ENCODE data around the gene CDH26.
"Not testable (repeated sequence)": the region's sequence is repeated elsewhere in the genome, so short reads cannot be mapped to it uniquely, and the experiment has no call there.

Gene CDH26

GRCh38 chr20:59940129-59940955 is 17.9 kb upstream of the CDH26 start, which contains the start of the genes FAM217B and PPP1R3D:
TSS of gene FAM217B (plus strand) at chr20:59940389. CDS start at chr20:59943944, 3,555 bp downstream.
TSS of gene PPP1R3D (minus strand) at chr20:59940305. CDS start at chr20:59939931, 374 bp downstream.
- FAIRE-seq = peak; percentile 89
- peak; percentile 90 for DNase-seq (ENCODE audit: extremely low spot score, insufficient read length, low read depth)

DNA sequence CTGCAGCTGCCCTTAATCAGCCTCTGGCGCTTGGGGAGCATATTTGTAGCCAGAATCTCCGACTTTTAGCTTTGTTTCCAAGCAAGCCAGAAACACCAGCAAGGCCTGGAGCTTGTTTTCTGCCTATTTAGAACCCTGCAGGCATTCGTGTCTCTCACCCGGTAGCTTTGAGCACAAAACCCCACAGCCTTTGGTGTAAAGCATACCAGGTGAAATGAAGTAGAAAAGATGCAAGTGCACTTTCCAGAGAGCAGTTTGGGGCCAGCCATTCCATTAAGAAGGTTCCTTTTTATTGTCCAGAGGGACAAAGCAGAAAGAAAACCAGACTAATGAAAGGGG is 17.3 kb upstream of the CDH26 start:
- FAIRE-seq = no peak
- no peak for DNase-seq (ENCODE audit: extremely low spot score, insufficient read length, low read depth)

GRCh38 chr20:59942245-59942644 is 16.0 kb upstream of the CDH26 start:
- DNase-seq (ENCODE audit: extremely low spot score, insufficient read length, low read depth) = no peak
- FAIRE-seq = no peak

- no peak for DNase-seq (ENCODE audit: extremely low spot score, insufficient read length, low read depth)
- no peak for FAIRE-seq
Measured at GRCh38 chr20:59944726-59945125, 13.5 kb upstream of the CDH26 start.

DNA sequence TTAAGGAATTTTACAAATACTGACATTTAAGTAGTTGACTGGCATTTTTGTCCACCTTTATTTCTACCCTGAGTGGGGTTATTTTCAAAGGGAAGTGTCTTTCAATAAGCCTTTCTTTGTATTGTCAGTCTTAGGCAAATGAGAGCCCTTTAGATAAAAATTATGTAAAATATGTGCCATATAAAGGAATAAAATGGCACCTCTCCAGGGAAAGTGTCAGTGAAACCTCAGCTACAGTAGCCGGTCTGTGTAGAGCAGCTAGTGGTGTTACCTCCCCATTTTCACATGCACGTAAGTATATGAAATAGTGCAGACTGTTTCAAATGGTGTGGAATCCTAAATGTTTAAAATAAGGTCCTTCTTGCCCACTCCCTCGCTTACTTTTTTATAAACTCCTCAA is 13.0 kb upstream of the CDH26 start:
- DNase-seq (ENCODE audit: extremely low spot score, insufficient read length, low read depth) (no peak), FAIRE-seq (no peak)

DNA sequence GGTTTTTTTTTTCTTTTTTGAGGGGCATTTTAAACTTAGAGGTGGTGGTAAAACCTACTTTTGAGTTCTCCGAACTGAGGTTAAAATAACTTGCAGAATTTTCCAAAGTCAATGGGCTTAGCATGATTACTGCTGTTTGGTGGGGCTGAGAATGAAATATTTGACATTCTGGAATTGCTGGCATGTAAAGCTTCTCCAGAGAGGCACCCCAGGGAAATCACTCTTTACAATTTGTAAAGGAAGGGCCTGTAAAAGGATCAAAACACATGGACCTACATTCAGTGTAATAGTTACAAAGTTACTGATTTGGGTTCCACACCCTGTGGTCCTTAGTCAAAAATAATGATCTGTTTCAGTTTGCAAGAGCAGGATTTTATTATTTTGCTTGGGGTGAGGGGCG is 12.5 kb upstream of the CDH26 start:
- DNase-seq (ENCODE audit: extremely low spot score, insufficient read length, low read depth) (no peak), FAIRE-seq (no peak)

DNA sequence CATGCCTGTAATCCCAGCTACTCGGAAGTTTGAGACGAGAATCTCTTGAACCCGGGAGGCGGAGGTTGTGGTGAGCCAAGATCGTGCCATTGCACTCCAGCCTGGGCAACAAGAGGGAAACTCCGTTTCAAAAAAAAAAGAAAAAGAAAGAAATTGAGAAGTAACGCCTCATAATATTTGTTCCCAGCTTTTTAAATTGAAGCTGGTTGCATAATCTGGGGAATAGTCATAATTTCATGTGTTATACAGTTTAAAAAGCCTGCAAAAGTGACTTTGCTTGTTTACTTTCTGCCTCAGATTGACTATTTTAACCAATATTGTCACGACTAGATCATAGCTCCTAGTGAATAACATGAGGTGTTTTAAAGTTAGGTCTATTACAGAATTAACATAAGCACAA is 10.8 kb upstream of the CDH26 start:
- no peak for FAIRE-seq
- no peak for DNase-seq (ENCODE audit: extremely low spot score, insufficient read length, low read depth)

DNA sequence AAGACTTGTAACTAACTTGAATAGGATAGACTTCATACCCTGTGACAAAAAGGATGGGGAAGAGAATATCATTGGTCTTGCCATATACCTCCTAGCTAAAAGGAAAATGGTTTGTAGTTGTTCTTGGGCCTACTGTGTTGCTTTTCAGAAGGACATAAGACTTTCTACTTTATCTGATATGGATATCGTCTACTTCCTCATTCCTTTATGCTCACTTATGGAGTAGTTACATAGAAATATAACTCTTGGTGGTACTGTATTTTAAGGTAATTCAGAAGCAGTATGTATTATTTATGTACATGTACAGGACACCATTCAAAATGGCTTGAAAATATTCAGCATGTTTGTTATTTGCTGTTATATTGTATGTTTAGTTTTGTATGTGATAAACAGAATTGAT is 10.0 kb upstream of the CDH26 start:
- FAIRE-seq = no peak
- DNase-seq (ENCODE audit: extremely low spot score, insufficient read length, low read depth) = no peak

GRCh38 chr20:59948828-59949720 is 9.1 kb upstream of the CDH26 start:
- FAIRE-seq = peak; percentile 48

GRCh38 chr20:59949911-59950310 is 8.3 kb upstream of the CDH26 start:
- FAIRE-seq = no peak
- DNase-seq (ENCODE audit: extremely low spot score, insufficient read length, low read depth) = no peak

More at GRCh38 chr20:59948828-59949720, 9.1 kb upstream of the CDH26 start:
- DNase-seq (ENCODE audit: extremely low spot score, insufficient read length, low read depth) = no peak

DNA sequence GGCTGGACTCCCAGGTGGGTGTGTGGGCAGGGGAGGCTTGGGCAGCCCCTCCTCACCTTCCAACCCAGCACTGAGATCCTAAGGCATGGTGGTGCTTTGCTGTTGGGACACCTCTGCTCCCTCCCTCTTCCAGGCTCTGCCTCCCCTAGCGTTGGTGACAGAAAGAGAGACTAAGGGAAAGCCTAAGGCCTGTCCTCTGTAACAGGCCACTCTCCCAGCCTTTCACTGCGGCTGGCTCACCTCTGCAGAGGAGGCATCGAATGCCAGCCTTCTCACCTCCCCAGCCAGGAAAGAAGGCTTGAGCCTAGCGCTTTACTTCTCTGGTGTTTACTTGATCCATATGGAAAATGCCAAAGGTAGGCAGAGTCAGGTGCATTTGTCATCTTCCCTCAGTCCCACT is 3.5 kb upstream of the CDH26 start:
- no peak for DNase-seq (ENCODE audit: extremely low spot score, insufficient read length, low read depth)
- no peak for FAIRE-seq

DNA sequence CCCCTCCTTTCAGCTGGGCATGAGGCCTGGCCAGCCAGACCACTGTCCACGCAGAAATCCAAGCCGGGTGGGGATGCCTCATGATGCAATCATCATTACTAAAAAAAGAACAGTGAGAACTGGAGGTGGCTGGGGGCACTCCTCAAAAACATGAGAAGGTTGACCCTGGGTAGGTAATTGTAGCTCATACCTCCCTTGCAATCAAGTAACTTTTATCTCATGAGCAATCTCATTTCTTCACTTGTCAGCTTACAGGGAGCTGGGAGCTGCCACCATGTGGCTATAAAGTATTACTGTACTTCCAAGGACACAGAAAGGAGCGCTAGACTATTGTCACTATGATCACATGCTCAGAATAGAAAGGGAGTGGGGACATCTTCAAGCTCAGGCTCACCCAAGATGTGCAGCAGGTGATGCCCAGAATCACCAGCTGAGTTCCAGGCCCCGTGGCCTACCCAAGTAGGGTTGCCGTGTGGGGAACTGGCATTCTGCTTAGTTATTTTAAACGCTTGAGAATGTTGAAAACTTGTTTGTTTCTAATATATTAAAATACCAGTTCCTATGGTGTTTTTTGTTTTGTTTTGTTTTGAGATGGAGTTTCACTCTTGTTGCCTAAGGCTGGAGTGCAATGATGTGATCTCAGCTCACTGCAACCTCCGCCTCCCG is 3.0 kb upstream of the CDH26 start:
- FAIRE-seq = no peak
- no peak for DNase-seq (ENCODE audit: extremely low spot score, insufficient read length, low read depth)

DNA sequence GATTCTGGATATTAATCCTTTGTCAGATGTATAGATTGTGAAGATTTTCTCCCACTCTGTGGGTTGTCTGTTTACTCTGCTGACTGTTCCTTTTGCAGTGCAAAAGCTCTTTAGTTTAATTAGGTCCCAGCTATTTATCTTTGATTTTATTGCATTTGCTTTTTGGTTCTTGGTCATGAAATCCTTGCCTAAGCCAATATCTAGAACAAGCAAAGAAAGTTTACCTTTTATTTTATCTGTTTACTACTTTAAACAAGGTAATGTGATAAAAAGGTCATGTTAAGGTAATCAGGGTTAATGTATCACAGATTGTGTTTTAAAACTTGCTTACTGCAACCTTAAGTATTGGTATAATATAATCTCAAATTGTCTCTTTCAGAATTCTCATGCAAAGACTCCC is 655 bp upstream of the CDH26 start:
- not testable (repeated sequence) for DNase-seq (ENCODE audit: extremely low spot score, insufficient read length, low read depth); FAIRE-seq

- FAIRE-seq (no peak), DNase-seq (ENCODE audit: extremely low spot score, insufficient read length, low read depth) (no peak)
Measured at GRCh38 chr20:59958626-59959025, 403 bp downstream of the CDH26 start.

DNA sequence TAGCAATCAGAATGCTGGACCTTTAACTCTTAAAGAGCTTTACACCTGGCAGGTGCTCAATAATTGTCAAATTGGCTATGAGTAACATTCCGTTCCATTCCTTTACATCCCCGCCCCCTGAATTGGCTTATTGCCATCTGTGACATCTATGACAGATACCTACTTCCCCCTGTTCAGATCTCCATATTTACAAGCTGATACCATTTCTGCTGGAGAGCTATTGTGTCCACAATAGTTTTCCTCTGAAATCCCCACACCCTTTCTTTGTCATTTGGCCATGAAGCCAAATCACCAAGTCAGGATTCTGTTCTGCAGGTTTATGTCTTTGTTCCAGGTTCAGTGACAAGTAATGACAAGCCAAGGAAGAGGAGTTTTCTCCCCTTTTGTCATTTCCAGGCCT is 3.2 kb downstream of the CDH26 start:
- FAIRE-seq (no peak), DNase-seq (ENCODE audit: extremely low spot score, insufficient read length, low read depth) (no peak)

DNA sequence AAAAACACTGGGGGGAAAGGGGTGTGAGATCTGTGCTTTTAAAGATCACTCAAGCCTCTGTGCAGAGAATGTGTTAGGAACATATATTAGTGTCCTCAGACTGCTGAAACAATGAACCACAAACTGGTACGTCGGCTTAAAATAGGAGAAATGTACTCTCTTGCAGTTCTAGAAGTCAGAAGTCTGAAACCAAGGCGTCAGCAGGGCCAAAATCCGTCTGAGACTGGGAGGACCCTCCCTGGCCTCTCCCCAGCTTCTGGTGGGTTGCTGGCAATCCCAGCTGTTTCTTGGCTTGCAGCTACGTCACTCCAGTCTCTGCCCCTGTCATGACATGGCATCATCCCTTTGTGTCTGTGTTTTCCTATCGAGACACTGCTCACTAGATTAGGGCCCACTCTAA is 3.9 kb downstream of the CDH26 start:
- no peak for FAIRE-seq
- DNase-seq (ENCODE audit: extremely low spot score, insufficient read length, low read depth) = no peak

GRCh38 chr20:59966428-59966827 is 8.2 kb downstream of the CDH26 start:
- no peak for FAIRE-seq
- no peak for DNase-seq (ENCODE audit: extremely low spot score, insufficient read length, low read depth)

GRCh38 chr20:59971428-59971827 is 13.2 kb downstream of the CDH26 start:
- FAIRE-seq (no peak), DNase-seq (ENCODE audit: extremely low spot score, insufficient read length, low read depth) (no peak)

- DNase-seq (ENCODE audit: extremely low spot score, insufficient read length, low read depth) (no peak), FAIRE-seq (no peak)
Measured at GRCh38 chr20:59972037-59972801, 14.0 kb downstream of the CDH26 start.
